HG02852 (cell line): ENCODE results near the gene LGI2.
"Not testable (repeated sequence)": the region's sequence is repeated elsewhere in the genome, so short reads cannot be mapped to it uniquely, and the experiment has no call there.

ENCODE experiments used
- ATAC-seq: cut with Tn5 transposase; IDR thresholded peaks from one replicate; pipeline ENCODE4 v1.9.1; 2021; ENCODE audit warnings: mild to moderate bottlenecking, moderate library complexity; ENCODE audit not compliant: unreplicated experiment

The LGI2 gene

GRCh38 chr4:25030277-25031076 is at the start of gene LGI2:
Gene LGI2, minus strand, starts transcription at chr4:25030946. Its CDS starts 253 bp downstream, at chr4:25030693.
- ATAC-seq = no peak

- no peak for ATAC-seq
Observed at GRCh38 chr4:25078523-25078922, 47.8 kb upstream of the LGI2 start.

DNA sequence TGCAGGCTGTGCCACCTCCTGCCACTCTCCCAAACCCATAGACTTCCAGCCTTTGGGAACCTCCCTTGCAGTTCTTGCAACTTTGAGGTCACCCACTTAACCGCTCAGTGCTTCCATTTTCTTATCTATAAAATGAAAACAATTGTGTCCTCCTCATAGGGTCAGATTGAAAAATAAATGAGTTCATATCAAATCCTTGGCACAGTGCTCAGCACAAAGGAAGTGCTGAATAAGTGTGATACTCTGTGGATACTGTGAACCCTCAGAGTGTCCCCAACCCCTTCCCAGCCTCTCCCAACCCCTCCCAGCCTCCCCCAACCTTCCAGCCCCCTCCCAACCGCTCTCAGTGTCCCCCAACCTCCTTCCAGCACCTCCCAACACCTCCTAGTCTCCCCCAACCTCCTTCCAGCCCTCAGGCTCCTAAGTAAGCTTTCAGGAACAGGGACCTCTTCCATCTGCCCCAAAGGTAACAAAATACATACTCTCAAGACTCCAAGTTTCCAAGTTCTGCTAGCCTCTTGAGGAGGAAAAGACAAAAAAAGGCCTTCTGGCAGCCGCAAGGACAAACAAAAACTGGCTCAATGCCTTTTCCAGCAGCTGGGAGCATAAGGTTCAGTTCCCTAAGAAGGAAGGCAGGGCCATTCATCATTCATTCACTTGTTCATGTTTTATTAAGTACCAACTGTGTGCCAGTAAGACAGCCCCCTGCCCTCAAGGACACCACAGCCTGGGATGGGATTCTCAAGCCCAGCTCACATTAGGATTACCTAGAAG is 46.1 kb upstream of the LGI2 start:
- ATAC-seq = no peak

DNA sequence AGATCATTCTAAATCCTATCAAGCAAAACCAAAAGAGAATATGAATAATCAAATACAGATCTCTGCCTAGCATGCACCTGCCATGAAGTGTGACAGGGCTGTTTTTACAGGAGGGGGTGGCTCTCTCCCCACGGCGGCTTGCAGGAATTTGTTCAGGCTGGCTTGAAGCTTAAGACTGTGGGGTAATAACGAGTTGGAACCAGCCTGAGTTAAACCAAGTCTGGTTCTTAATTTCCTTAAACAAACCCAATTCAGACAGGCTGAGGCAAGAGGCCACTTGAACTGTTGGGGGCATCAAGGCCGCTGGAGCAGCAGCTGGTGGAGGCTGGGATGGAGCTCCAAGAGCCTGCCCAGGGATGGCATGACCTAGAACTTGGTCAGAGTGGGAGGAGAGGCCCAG is 45.1 kb upstream of the LGI2 start:
- ATAC-seq = no peak

GRCh38 chr4:25075129-25075528 is 44.4 kb upstream of the LGI2 start:
- ATAC-seq = no peak

DNA sequence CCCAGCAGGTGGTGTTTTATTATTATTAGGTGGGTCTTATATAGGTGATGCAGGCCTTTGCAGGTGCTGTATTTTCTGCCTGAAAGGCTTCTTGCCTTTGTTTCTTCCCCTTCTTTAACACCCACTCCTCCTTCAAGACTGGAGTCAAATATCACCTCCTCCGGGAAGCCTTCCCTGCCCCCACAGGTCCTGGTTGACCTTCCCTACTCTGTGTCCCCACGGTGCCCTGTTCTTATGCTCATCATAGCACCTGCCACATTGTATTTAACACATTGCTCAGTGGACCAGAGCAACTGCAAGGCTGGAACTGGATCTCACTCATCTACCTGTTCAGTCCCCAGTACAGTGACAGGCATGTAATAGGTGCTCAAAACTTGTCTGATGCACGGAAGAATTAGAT is 39.8 kb upstream of the LGI2 start:
- ATAC-seq = no peak

GRCh38 chr4:25069014-25069413 is 38.3 kb upstream of the LGI2 start:
- no peak for ATAC-seq

DNA sequence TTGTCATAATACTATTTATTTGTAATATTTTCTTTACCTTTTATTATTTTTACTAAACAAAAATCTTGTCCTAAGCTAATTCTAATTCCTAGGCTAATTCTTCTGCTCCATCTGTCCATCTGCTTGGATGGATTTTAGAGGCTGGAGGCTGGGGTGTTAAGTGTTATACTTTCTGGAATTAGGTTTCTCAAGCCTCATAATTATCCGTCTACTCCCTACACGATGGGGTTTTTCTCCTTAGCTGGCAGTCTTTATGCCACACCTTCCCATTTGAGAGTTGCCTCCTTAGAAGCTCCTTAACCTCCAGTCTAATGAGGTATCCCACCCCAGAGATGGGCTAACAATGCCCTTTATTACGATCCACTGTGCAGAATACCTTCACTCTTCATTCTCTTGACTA is 37.6 kb upstream of the LGI2 start:
- no peak for ATAC-seq

DNA sequence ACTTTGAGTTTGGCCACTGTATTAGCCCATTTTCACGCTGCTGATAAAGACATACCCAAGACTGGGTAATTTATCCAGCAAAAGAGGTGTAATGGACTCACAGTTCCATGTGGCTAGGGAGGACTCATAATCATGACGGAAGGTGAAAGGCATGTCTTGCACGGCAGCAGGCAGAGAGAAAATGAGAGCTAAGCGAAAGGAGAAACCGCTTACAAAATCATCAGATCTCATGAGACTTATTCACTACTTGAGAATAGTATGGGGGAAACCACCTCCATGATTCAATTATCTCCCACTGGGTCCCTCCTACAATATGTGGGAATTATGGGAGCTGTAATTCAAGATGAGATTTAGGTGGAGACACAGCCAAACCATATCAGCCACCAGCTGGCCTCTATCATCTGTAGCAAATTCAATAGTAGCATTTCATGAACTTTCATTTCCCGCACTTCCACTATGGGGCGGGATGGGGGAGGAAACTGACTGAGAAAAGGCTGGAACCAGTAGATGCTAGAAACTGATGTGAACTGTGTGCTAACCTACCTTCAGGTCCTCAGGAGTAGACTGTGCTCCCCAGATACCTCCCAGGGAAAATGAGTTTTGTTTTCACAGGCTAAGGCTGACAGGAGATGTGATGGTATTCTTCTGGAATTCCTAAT is 35.3 kb upstream of the LGI2 start:
- no peak for ATAC-seq

GRCh38 chr4:25065431-25065858 is 34.7 kb upstream of the LGI2 start:
- ATAC-seq = no peak

GRCh38 chr4:25064447-25064846 is 33.7 kb upstream of the LGI2 start:
- ATAC-seq = not testable (repeated sequence)

DNA sequence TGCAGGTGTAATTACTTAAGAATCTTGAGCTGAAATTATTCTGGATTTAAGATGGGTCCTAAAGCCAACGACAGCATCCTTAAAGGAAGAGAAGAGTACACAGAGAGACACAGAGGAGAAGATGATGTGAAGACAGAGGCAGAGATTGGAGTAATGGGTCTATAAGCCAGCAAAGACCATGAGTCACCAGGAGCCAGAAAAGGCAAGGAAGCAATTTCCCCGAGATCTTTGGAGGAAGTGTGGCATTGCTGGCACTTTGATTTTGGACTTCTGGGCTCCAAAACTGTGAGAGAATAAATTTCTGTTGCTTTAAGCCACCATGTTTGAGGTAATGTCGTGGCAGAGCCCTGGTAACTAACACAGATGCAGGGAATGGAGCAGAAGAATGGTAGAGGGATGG is 32.4 kb upstream of the LGI2 start:
- no peak for ATAC-seq

GRCh38 chr4:25062098-25062497 is 31.4 kb upstream of the LGI2 start:
- no peak for ATAC-seq

- ATAC-seq = no peak
Observed at GRCh38 chr4:25061602-25062001, 30.9 kb upstream of the LGI2 start.

DNA sequence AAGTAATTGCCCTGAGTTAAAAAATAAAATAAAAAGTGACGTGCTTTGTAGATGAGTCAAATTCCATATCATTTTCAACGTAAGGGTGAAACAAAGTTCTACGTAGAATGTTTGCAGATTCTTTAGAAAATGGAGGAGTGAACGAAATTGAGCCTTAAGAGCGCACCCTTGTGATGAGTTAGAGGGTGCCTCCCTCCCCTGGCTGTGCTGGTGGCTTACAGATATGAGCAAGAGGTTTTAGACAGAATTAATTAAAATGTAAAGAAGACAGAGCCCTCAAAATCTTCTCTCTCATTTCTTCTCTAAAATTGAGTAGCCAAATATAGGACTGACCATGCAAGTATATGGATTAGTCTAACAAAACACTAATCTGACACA is 30.2 kb upstream of the LGI2 start:
- ATAC-seq = no peak

- no peak for ATAC-seq
Observed at GRCh38 chr4:25060241-25060962, 29.7 kb upstream of the LGI2 start.

- ATAC-seq = no peak
Observed at GRCh38 chr4:25059791-25060190, 29.0 kb upstream of the LGI2 start.

- no peak for ATAC-seq
Observed at GRCh38 chr4:25058796-25059195, 28.1 kb upstream of the LGI2 start.

GRCh38 chr4:25057299-25057698 is 26.6 kb upstream of the LGI2 start:
- no peak for ATAC-seq

DNA sequence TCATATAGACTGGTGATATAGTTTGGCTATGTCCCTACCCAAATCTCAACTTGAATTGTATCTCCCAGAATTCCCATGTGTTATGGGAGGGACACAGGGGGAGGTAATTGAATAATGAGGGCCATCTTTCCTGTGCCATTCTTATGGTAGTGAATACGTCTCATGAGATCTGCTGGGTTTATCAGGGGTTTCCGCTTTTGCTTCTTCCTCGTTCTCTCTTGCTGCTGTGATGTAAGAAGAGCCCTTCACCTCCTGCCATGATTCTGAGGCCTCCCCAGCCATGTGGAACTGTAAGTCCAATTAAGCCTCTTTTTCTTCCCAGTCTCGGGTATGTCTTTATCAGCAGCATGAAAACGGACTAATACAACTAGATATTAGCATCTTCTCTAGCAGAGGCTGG is 21.3 kb upstream of the LGI2 start:
- ATAC-seq = not testable (repeated sequence)

DNA sequence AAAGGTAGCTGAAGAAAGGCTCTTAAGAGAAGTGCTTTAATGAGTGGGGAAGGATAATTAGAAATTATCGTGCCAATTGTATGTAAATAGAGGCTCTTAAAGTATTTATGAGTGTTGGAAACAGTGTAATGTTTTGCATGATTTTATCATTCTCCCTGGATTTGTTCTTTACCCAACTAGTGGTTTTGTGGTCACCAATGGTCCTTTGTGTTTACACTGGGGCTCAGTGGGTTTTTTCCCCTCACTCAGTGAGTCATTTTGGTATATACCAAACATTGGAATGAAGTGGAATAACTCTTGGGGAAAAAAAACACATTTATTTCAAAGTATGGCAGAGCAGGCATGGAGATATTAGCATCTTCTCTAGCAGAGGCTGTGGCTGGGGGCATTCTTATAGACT is 20.8 kb upstream of the LGI2 start:
- ATAC-seq = no peak
